ENCODE results near the gene AGBL4. TPM values are rescaled to one million over a fixed set of nuclear protein-coding genes. Genes with fewer than 3 reads are reported as not detected.

AGBL4 gene
- total and polyA plus RNA-seq, 9 of the 15 experiments (the other 6 are each of a cell fraction or from before 2014, with no cell fraction given): 0.11 TPM; not detected in 7

- TF ChIP-seq NRF1 (conservative IDR thresholded peaks at IDR 0.05 in 1 of 2, IDR thresholded peaks at IDR 0.05 in 1 of 2) (no peak), HOXB6 (CRISPR knock-in tag; IDR thresholded peaks at IDR 0.05; ENCODE audit: borderline replicate concordance) (no peak), PBX2 (CRISPR knock-in tag; IDR thresholded peaks at IDR 0.05; ENCODE audit: low read depth) (no peak), PBX2 (tag; conservative IDR thresholded peaks at IDR 0.05; ENCODE audit: low read depth) (no peak), TAF1 (IDR thresholded peaks at IDR 0.05; ENCODE audit: control insufficient read depth, extremely low read depth, insufficient read depth, low read length, severe bottlenecking) (no peak), ZNF384 (IDR thresholded peaks at IDR 0.05; ENCODE audit: low read depth, low read length) (no peak), LCOR (CRISPR knock-in tag; IDR thresholded peaks at IDR 0.05) (no peak)
- TF ChIP-seq, protein P1, sequence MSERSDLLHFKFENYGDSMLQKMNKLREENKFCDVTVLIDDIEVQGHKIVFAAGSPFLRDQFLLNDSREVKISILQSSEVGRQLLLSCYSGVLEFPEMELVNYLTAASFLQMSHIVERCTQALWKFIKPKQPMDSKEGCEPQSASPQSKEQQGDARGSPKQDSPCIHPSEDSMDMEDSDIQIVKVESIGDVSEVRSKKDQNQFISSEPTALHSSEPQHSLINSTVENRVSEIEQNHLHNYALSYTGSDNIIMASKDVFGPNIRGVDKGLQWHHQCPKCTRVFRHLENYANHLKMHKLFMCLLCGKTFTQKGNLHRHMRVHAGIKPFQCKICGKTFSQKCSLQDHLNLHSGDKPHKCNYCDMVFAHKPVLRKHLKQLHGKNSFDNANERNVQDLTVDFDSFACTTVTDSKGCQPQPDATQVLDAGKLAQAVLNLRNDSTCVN (CRISPR knock-in tag; IDR thresholded peaks at IDR 0.05): no peak
- TF ChIP-seq, protein P2, sequence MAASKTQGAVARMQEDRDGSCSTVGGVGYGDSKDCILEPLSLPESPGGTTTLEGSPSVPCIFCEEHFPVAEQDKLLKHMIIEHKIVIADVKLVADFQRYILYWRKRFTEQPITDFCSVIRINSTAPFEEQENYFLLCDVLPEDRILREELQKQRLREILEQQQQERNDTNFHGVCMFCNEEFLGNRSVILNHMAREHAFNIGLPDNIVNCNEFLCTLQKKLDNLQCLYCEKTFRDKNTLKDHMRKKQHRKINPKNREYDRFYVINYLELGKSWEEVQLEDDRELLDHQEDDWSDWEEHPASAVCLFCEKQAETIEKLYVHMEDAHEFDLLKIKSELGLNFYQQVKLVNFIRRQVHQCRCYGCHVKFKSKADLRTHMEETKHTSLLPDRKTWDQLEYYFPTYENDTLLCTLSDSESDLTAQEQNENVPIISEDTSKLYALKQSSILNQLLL (CRISPR knock-in tag; IDR thresholded peaks at IDR 0.05; ENCODE audit: borderline replicate concordance): no peak
These were observed 692.5 kb downstream of the AGBL4 start (continued) for GRCh38 chr1:49331066-49331852.
